Measurements from ENCODE around the gene STRN4.

- no peak for TF ChIP-seq CTCF (IDR thresholded peaks at IDR 0.05; ENCODE audit: insufficient read depth, low read length)
- TF ChIP-seq REST (IDR thresholded peaks at IDR 0.05; ENCODE audit: insufficient replicate concordance, low read depth): no peak
- TF ChIP-seq POLR2AphosphoS5 (IDR thresholded peaks at IDR 0.05; ENCODE audit: low read depth): no peak
Measured at GRCh38 chr19:46785980-46786235, 39.7 kb upstream of the STRN4 start.
